Inferior parietal cortex (tissue), 1 donor: ENCODE data around the gene PSMD9.

Experiments
- DNase-seq: peaks from one replicate; pipeline ENCODE4 v3.0.0-alpha.2; 2016; ENCODE audit errors: extremely low spot score

PSMD9 gene

GRCh38 chr12:121955258-121956237, 67.0 kb downstream of the PSMD9 start:
- DNase-seq, result no peak

- DNase-seq, result no peak
These were observed 69.4 kb downstream of the PSMD9 start for GRCh38 chr12:121957861-121958515.

GRCh38 chr12:121958541-121959240, 70.1 kb downstream of the PSMD9 start:
- DNase-seq, result no peak

GRCh38 chr12:121960541-121960940, 72.0 kb downstream of the PSMD9 start:
- no peak for DNase-seq

- no peak for DNase-seq
These were observed 72.7 kb downstream of the PSMD9 start for GRCh38 chr12:121961195-121961879.

GRCh38 chr12:121963341-121964018, 74.9 kb downstream of the PSMD9 start:
- DNase-seq, result no peak

GRCh38 chr12:121964813-121965643, 76.4 kb downstream of the PSMD9 start:
- no peak for DNase-seq

GRCh38 chr12:121966959-121967358, 78.4 kb downstream of the PSMD9 start:
- DNase-seq, result no peak
